HepG2 (cell line): ENCODE data around the gene KDM5A. TPM values are rescaled to one million over a fixed set of nuclear protein-coding genes. Genes with fewer than 3 reads are reported as not detected.

Source experiments
- ASH2L ChIP-seq: fragments of 300-600, 200-600 bp; sonication (generic); IDR thresholded peaks from 2 replicates; pipeline ENCODE4 v1.7.0; 2017; ENCODE audit warnings: low read depth, mild to moderate bottlenecking, moderate library complexity, mixed read lengths, low read length; ENCODE audit not compliant: insufficient read length
- CENPBD1 ChIP-seq: sonication (generic); formaldehyde crosslinking; IDR thresholded peaks from 2 replicates; pipeline ENCODE4 v1.8.0; 2022; ENCODE audit warnings: missing genetic modification reagents, low read depth, mild to moderate bottlenecking, borderline replicate concordance
- ELF3 ChIP-seq: IDR thresholded peaks from 2 replicates; pipeline ENCODE4 v1.6.1; 2016; ENCODE audit warnings: missing genetic modification reagents, missing compliant biosample characterization
- FOXC1 ChIP-seq: sonication (generic); formaldehyde crosslinking; IDR thresholded peaks from 2 replicates; pipeline ENCODE4 v1.8.0; 2022; ENCODE audit warnings: mild to moderate bottlenecking, missing genetic modification reagents, borderline replicate concordance
- HDAC1 ChIP-seq: sonication (generic); formaldehyde crosslinking; IDR thresholded peaks from 2 replicates; pipeline ENCODE4 v1.5.1; 2020; ENCODE audit warnings: mild to moderate bottlenecking, missing genetic modification reagents
- HMG20B ChIP-seq: conservative IDR thresholded peaks from 2 replicates; pipeline ENCODE4 v1.6.1; 2016; ENCODE audit warnings: missing genetic modification reagents, missing compliant biosample characterization
- HOXA3 ChIP-seq: sonication (generic); formaldehyde crosslinking; IDR thresholded peaks from 2 replicates; pipeline ENCODE4 v1.5.0; 2020; ENCODE audit warnings: missing genetic modification reagents
- MAFF ChIP-seq: IDR thresholded peaks from 2 replicates; pipeline ENCODE4 v1.6.1; 2011; ENCODE audit warnings: low read depth, low read length, improper control_type of control experiment
- MTA1 ChIP-seq: sonication (generic); formaldehyde crosslinking; IDR thresholded peaks from 2 replicates; pipeline ENCODE4 v1.4.0; 2020; ENCODE audit warnings: missing genetic modification reagents, mild to moderate bottlenecking, borderline replicate concordance
- NPAS2 ChIP-seq: sonication (generic); formaldehyde crosslinking; IDR thresholded peaks from 2 replicates; pipeline ENCODE4 v1.8.0; 2022; ENCODE audit warnings: mild to moderate bottlenecking, missing genetic modification reagents, borderline replicate concordance
- NR2C2 ChIP-seq: sonication (generic); formaldehyde crosslinking; IDR thresholded peaks from 2 replicates; pipeline ENCODE4 v1.4.0; 2020; ENCODE audit warnings: missing genetic modification reagents, mild to moderate bottlenecking, moderate library complexity, borderline replicate concordance
- PRDM15 ChIP-seq: sonication (generic); formaldehyde crosslinking; IDR thresholded peaks from 2 replicates; pipeline ENCODE4 v1.4.0; 2020; ENCODE audit warnings: missing genetic modification reagents
- RARG ChIP-seq: sonication (generic); formaldehyde crosslinking; IDR thresholded peaks from 2 replicates; pipeline ENCODE4 v1.4.0; 2020; ENCODE audit warnings: low read depth, mild to moderate bottlenecking, missing genetic modification reagents
- SALL1 ChIP-seq: sonication (generic); formaldehyde crosslinking; IDR thresholded peaks from 2 replicates; pipeline ENCODE4 v1.8.0; 2022; ENCODE audit warnings: mild to moderate bottlenecking, missing genetic modification reagents
- STAT6 ChIP-seq: sonication (generic); formaldehyde crosslinking; IDR thresholded peaks from 2 replicates; pipeline ENCODE4 v1.4.0; 2020; ENCODE audit warnings: missing genetic modification reagents, mild to moderate bottlenecking, borderline replicate concordance
- TAF1 ChIP-seq: sonication (generic); formaldehyde crosslinking; IDR thresholded peaks from 2 replicates; pipeline ENCODE4 v1.4.0; 2020; ENCODE audit warnings: missing genetic modification reagents
- U2AF2 ChIP-seq: fragments of 200-400 bp; formaldehyde crosslinking; IDR thresholded peaks from 2 replicates; pipeline ENCODE4 v1.6.1; 2017; ENCODE audit warnings: low read depth, mild to moderate bottlenecking, low read length
- ZBTB7A ChIP-seq: sonication (generic); formaldehyde crosslinking; IDR thresholded peaks from 2 replicates; pipeline ENCODE4 v1.8.0; 2022; ENCODE audit warnings: mild to moderate bottlenecking, missing genetic modification reagents
- ZNF292 ChIP-seq: sonication (generic); formaldehyde crosslinking; IDR thresholded peaks from 2 replicates; pipeline ENCODE4 v1.8.1; 2022; ENCODE audit warnings: mild to moderate bottlenecking, low read depth, missing genetic modification reagents, borderline replicate concordance
- ZNF331 ChIP-seq: sonication (generic); formaldehyde crosslinking; IDR thresholded peaks from 2 replicates; pipeline ENCODE4 v1.4.0; 2020; ENCODE audit warnings: missing genetic modification reagents
- ZNF446 ChIP-seq: sonication (generic); formaldehyde crosslinking; IDR thresholded peaks from 2 replicates; pipeline ENCODE4 v1.5.0; 2020; ENCODE audit warnings: mild to moderate bottlenecking, missing genetic modification reagents
- ZNF614 ChIP-seq: IDR thresholded peaks from 2 replicates; pipeline ENCODE4 v1.6.1; 2018; ENCODE audit warnings: missing biosample characterization, missing genetic modification reagents, inconsistent platforms, borderline replicate concordance
- ZNF629 ChIP-seq: sonication (generic); formaldehyde crosslinking; conservative IDR thresholded peaks from 2 replicates; pipeline ENCODE4 v1.5.0; 2020; ENCODE audit warnings: missing genetic modification reagents
- polyA plus RNA-seq, 8 experiments: library from polyadenylated mRNA; depleted of rRNA in 3 of 8; stranded (reverse) in 7 of 8; unstranded in 1 of 8; fragments of >200 nt; fragmentation: Illumina TruSeq in 4 of 8; extraction: Trizol in 4 of 8; gene quantifications; 2 replicates each; pipeline versions ENCODE4 v1.2.1 to v1.2.3, GENCODE V29; 2011 to 2016; ENCODE audit warnings: low read depth in 4 of 8, missing spikeins in 1 of 8, mixed read lengths in 1 of 8; ENCODE audit not compliant: insufficient read depth in 1 of 8
- total RNA-seq, 5 experiments: library from RNA; depleted of rRNA; stranded (reverse); fragments of >200 nt; fragmentation: Illumina TruSeq; extraction: Trizol; gene quantifications; 2 replicates each; pipeline ENCODE4 v1.2.3, GENCODE V29; 2016; ENCODE audit warnings: low read depth in 1 of 5

The KDM5A gene
- total and polyA plus RNA-seq, 2 of the 13 experiments (the other 11 are each of a cell fraction or from before 2014, with no cell fraction given): 12.0 to 29.2 TPM

GRCh38 chr12:237026-237815, 151.9 kb downstream of the KDM5A start (continued):
- TF ChIP-seq STAT6: no peak
- TF ChIP-seq NPAS2 (CRISPR knock-in tag): no peak
- TF ChIP-seq HDAC1: peak; percentile 49; the same call in 1 of the 2 replicates
- TF ChIP-seq ASH2L: peak; percentile 86
- no peak for TF ChIP-seq CENPBD1
- TF ChIP-seq ZNF446 (CRISPR knock-in tag): no peak
- no peak for TF ChIP-seq PRDM15 (CRISPR knock-in tag)
- TF ChIP-seq MAFF: no peak
- TF ChIP-seq MTA1 (CRISPR knock-in tag): peak; percentile 50; the same call in 1 of the 2 replicates
- peak; percentile 97 for TF ChIP-seq ELF3 (CRISPR knock-in tag)
- peak; percentile 44; the same call in 1 of the 2 replicates for TF ChIP-seq ZNF292 (CRISPR knock-in tag)
- 0 out of 2 replicates have a peak, but pooled peaks have one; percentile 21 for TF ChIP-seq HOXA3 (CRISPR knock-in tag)
- peak; percentile 71 for TF ChIP-seq SALL1 (CRISPR knock-in tag)
- TF ChIP-seq NR2C2 (CRISPR knock-in tag): 0 out of 2 replicates have a peak, but pooled peaks have one; percentile 12
- no peak for TF ChIP-seq HMG20B
- no peak for TF ChIP-seq U2AF2
- peak; percentile 31; the same call in 1 of the 2 replicates for TF ChIP-seq ZNF331 (CRISPR knock-in tag)
- TF ChIP-seq FOXC1 (CRISPR knock-in tag): peak; percentile 26; the same call in 1 of the 2 replicates
- 0 out of 2 replicates have a peak, but pooled peaks have one; percentile 16 for TF ChIP-seq ZNF629 (CRISPR knock-in tag)
- 0 out of 2 replicates have a peak, but pooled peaks have one; percentile 22 for TF ChIP-seq ZNF614
- 0 out of 2 replicates have a peak, but pooled peaks have one; percentile 14 for TF ChIP-seq TAF1 (CRISPR knock-in tag)
- no peak for TF ChIP-seq RARG (CRISPR knock-in tag)
- TF ChIP-seq ZBTB7A (CRISPR knock-in tag): peak; percentile 35; the same call in 1 of the 2 replicates
